ENCODE data around the gene GJB4.
"Not testable (repeated sequence)": the region's sequence is repeated elsewhere in the genome, so short reads cannot be mapped to it uniquely, and the experiment has no call there.

Gene GJB4

GRCh38 chr1:34795916-34796315 is 36.4 kb downstream of the GJB4 start:
- no peak overlapping the region for H3K4me3 ChIP-seq (ENCODE audit: low read depth, low read length)
- DNase-seq (ENCODE audit: low read depth), result no peak
- TF ChIP-seq CTCF (IDR thresholded peaks at IDR 0.05; ENCODE audit: insufficient read depth, low read depth, low read length, missing control alignments), result no peak

GRCh38 chr1:34796990-34797389 is 37.5 kb downstream of the GJB4 start:
- DNase-seq (ENCODE audit: low read depth), result peak; percentile 57
- TF ChIP-seq CTCF (IDR thresholded peaks at IDR 0.05; ENCODE audit: insufficient read depth, low read depth, low read length, missing control alignments), result no peak
- no peak overlapping the region for H3K4me3 ChIP-seq (ENCODE audit: low read depth, low read length)

- no peak for TF ChIP-seq CTCF (IDR thresholded peaks at IDR 0.05; ENCODE audit: insufficient read depth, low read depth, low read length, missing control alignments)
- peak; percentile 54 for DNase-seq (ENCODE audit: low read depth)
- no peak overlapping the region for H3K4me3 ChIP-seq (ENCODE audit: low read depth, low read length)
Measured at GRCh38 chr1:34800214-34800613, 40.7 kb downstream of the GJB4 start.

GRCh38 chr1:34803770-34804169 is 44.2 kb downstream of the GJB4 start:
- H3K4me3 ChIP-seq (ENCODE audit: low read depth, low read length), result no peak overlapping the region
- no peak for DNase-seq (ENCODE audit: low read depth)
- no peak for TF ChIP-seq CTCF (IDR thresholded peaks at IDR 0.05; ENCODE audit: insufficient read depth, low read depth, low read length, missing control alignments)

- no peak overlapping the region for H3K4me3 ChIP-seq (ENCODE audit: low read depth, low read length)
- DNase-seq (ENCODE audit: low read depth), result no peak
- TF ChIP-seq CTCF (IDR thresholded peaks at IDR 0.05; ENCODE audit: insufficient read depth, low read depth, low read length, missing control alignments), result no peak
Measured at GRCh38 chr1:34806396-34806795, 46.9 kb downstream of the GJB4 start.

- no peak for DNase-seq (ENCODE audit: low read depth)
- no peak overlapping the region for H3K4me3 ChIP-seq (ENCODE audit: low read depth, low read length)
Measured at GRCh38 chr1:34808051-34808810, 48.7 kb downstream of the GJB4 start.

GRCh38 chr1:34810781-34811180 is 51.2 kb downstream of the GJB4 start:
- not testable (repeated sequence) for H3K4me3 ChIP-seq (ENCODE audit: low read depth, low read length); DNase-seq (ENCODE audit: low read depth)

More at GRCh38 chr1:34808051-34808810, 48.7 kb downstream of the GJB4 start:
- no peak for TF ChIP-seq CTCF (IDR thresholded peaks at IDR 0.05; ENCODE audit: insufficient read depth, low read depth, low read length, missing control alignments)

Measured in GM12865 (cell line).